ENCODE measurements around the gene PLXDC2.

The PLXDC2 gene

GRCh38 chr10:20298417-20298816, 482.2 kb downstream of the PLXDC2 start:
- DNase-seq, result no peak

GRCh38 chr10:20299034-20299736, 483.0 kb downstream of the PLXDC2 start:
- no peak for DNase-seq

- no peak for DNase-seq
Observed at GRCh38 chr10:20300735-20301134, 484.5 kb downstream of the PLXDC2 start.

DNA sequence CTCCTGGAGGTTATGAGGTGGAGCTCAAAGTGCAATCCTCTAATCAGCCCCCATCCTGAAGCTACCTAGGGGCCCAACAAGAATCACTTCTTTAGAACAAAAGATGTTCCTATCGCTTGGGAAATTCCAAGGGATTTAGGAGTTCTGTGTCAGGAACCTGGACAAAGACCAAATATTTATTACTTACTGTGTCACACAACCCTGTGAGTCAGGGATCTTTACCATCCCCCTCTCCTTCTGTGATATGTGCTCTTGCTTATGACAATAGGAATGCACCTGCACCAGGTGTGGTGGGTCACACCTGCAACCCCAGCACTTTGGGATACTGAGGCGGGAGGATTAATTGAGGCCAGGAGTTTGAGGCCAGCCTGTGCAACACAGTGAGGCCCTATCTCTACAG, 485.8 kb downstream of the PLXDC2 start:
- no peak for DNase-seq

DNA sequence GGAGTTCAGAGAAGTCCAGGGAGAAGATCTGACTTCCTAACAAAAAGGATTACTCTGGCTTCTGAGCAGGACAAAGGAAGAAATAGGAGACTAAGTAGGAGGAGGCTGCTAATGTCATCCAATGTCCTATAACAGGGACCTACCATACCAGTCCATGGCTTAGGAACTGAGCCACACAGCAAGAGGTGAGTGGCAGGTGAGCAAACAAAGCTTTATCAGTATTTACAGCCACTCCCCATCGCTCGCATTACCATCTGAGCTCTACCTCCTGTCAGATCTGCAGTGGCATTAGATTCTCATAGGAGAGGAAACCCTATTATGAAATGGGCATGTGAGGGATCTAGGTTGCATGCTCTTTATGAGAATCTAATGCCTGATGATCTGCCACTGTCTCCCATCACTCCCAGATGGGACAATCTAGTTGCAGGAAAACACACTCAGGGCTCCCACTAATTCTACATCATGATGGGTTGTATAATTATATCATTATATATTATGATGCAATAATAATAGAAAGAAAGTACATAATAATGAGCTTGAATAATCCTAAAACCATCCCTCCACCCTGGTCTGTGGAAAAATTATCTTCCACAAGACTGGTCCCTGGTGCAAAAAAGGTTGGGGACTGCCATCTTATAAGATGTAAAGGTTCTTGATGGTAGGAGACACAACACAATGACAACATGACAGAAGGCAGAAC, 487.4 kb downstream of the PLXDC2 start:
- no peak for DNase-seq

- peak; percentile 41 for DNase-seq
Observed at GRCh38 chr10:20313665-20314064, 497.4 kb downstream of the PLXDC2 start.

- no peak for DNase-seq
Observed at GRCh38 chr10:20314431-20314830, 498.2 kb downstream of the PLXDC2 start.

DNA sequence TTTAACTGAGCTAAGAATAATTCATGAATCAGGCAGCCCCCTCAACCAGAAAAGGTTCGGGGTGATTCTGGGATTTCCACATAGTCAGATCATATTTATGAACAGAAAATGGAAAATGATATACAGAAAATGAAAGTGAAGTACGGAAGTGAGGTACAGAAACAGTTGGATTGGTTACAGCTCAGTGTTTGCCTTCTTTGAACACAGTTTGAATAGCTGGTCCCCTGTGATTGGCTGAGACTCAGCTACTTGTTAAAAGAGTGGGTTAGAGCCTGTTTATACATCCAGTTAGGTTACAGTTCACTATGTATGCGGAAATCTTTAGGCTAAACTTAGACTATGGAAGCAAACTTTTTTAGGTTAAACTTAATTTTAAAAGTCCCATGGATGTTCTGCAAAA, 511.7 kb downstream of the PLXDC2 start:
- no peak for DNase-seq

DNA sequence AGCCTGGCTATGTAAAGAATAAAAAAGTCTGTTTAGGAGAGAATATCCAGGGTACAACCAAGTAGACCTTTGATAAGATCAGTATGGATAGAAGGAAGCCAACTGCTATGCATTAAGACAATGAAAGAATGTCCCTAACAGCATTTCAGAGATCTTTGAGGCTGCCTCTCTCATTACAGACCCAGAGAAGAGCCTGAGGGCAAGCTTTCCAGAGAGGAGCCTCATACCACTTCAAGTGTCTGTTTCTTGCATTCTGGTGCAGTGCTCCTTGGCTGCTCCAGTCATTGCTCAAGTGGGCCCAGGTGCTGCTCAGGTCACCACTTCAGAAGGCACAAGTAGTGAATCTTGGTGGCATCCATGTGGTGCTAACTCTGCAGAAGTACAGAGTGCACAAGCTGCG, 514.0 kb downstream of the PLXDC2 start:
- no peak for DNase-seq

DNA sequence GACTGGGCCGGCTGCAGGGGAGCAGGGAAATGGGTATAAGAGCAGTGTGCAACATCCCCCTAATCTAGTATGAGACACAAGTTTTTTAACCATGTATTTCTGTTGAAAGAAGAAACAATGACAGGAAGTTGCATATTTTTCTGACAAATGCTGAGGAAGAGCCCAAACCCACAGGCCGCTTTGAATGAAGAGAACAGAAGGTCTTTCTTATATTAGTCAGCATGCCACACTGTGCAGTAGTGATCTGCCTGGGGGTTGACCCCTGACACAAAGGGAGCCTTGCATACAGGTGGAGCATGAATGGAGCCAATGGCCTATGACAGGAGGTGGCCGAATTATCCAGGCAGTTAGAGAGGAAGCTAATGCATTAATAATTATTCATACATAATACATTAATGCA, 518.3 kb downstream of the PLXDC2 start:
- no peak for DNase-seq
